ENCODE data around the gene CYB5RL.
"Not testable (repeated sequence)": the region's sequence is repeated elsewhere in the genome, so short reads cannot be mapped to it uniquely, and the experiment has no call there.

Gene CYB5RL

GRCh38 chr1:54168206-54168965 is 31.4 kb downstream of the CYB5RL start:
- no peak for TF ChIP-seq CTCF (IDR thresholded peaks at IDR 0.05; ENCODE audit: insufficient read depth, missing control alignments)
- FAIRE-seq, result no peak
- DNase-seq (ENCODE audit: insufficient read length, low spot score), result no peak

DNA sequence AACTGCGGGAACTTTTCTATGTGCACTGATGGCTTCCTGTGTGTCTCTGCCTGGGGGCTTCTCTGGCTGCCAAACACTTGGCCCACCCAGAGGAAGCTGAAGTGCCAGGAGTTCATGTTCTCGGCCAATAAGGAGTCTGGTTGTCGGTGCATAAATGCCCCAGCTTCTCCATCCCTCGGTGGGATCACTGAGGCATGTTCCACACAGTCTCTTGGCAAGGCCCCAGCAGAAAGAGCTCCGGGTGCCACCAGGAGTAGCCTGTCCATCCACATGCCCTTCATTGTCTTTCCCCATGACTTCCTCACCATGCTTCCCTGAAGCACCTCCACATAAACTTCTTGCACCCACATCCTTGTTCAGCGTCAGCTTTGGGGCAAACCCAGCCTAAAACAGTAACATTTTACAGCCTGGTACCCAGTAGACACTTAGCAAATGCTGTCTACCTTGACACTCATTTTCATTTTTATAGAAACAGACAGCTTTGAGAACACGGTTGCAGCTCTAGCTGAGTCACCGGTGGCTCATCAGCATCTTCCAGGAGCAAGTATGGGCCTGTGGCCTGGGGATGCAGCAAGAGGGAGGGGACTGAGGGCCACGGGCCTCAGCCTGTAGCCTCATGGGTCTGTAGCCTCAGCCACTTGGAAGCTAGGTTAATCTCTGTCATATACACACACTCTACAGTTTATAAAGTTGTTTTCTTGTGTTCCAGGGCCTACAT is 32.2 kb downstream of the CYB5RL start:
- FAIRE-seq, result no peak
- TF ChIP-seq CTCF (IDR thresholded peaks at IDR 0.05; ENCODE audit: insufficient read depth, missing control alignments), result no peak
- no peak for DNase-seq (ENCODE audit: insufficient read length, low spot score)

- not testable (repeated sequence) for DNase-seq (ENCODE audit: insufficient read length, low spot score); FAIRE-seq
Observed at GRCh38 chr1:54166357-54166756, 33.5 kb downstream of the CYB5RL start.

DNA sequence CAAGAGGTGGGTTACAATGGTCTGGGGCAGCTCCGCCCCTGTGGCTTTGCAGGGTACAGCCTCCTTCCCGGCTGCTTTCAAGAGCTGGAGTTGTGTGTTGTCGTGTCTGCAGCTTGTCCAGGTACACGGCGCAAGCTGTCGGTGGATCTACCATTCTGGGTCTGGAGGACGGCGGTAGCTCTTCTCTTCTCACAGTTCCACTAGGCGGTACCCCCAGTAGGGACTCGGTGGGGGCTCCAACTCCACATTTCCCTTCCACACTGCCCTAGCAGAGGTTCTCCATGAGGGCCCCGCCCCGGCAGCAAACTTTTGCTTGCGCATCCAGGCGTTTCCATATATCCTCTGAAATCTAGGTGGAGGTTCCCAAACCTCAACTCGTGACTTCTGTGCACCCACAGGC is 34.7 kb downstream of the CYB5RL start:
- DNase-seq (ENCODE audit: insufficient read length, low spot score) (no peak), FAIRE-seq (no peak)
- TF ChIP-seq CTCF (IDR thresholded peaks at IDR 0.05; ENCODE audit: insufficient read depth, missing control alignments), result no peak

DNA sequence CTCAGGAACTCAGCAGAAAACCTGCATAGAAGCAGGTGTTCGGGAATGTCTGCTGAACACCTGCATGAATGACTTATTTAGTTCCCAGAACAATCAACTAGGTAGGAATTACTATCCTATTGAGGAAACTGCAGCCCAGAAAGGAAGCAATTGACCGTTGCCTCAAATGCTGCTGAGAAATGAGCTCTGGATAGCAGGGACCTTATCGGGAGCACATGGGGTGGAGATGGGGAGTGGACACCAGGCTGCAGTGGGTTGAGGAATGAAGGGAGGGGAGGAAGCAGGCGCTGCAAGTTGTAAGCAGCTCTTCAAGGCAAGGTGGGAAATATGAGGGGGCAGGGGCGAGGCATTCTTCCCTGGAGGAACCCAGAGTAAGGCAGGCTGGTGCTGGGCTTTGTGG is 36.3 kb downstream of the CYB5RL start:
- TF ChIP-seq CTCF (IDR thresholded peaks at IDR 0.05; ENCODE audit: insufficient read depth, missing control alignments), result no peak
- DNase-seq (ENCODE audit: insufficient read length, low spot score), result no peak
- FAIRE-seq, result no peak

DNA sequence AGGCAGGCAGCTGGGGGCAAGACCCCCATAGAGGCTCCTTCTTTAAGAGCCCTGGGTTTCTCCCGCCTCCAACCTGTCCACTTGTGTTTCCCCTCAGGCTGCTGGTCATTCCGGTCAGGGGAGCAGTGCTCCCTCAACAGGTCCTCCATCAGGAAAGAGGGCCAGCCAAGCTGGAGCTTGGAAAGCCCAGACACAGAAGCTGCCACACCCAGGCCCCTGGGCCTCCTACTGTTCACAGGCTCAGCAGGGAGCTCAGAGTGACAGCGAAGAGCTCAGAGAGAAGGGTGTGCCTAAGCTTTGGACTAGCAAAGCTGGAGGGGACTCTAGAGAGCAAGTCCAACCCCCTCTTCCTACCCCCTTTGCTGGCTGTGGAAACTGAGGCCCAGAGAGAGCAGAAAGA is 36.8 kb downstream of the CYB5RL start:
- DNase-seq (ENCODE audit: insufficient read length, low spot score) (no peak), FAIRE-seq (no peak)
- no peak for TF ChIP-seq CTCF (IDR thresholded peaks at IDR 0.05; ENCODE audit: insufficient read depth, missing control alignments)

DNA sequence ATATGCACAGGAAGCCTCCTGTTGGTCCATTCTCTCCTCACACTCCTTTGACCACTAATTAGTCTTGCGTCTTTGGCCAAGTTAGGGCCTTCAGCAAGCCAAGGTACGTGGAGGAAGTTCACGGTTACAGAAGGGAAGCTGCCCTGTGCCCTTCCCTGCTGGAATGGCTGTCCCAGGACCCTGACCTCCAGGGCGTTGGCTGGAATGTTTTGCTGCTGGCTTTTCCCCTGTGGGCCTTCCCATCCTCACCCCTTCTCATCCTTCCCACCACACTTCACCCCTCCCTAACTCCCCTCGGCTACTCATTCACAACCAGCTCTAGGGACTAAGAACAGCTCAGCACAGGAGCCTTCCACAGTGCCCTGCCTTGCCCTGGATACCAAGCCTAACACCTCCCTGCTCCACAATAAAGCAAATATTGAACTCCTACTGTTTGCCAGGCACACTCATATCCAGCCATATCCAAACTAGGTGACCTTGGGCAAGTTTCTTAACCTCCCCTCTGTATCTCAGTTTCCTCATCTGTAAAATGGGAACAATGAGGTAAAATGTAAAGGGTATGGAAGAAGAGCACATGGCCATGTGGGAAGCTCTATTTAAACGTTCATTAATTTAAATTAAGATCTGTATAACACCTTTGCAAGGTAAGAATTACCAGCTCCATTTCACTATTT is 38.2 kb downstream of the CYB5RL start:
- FAIRE-seq (no peak), DNase-seq (ENCODE audit: insufficient read length, low spot score) (no peak)
- no peak for TF ChIP-seq CTCF (IDR thresholded peaks at IDR 0.05; ENCODE audit: insufficient read depth, missing control alignments)
